ENCODE results near the gene SNX18.
"Not testable (repeated sequence)": the region's sequence is repeated elsewhere in the genome, so short reads cannot be mapped to it uniquely, and the experiment has no call there.

SNX18 gene

DNA sequence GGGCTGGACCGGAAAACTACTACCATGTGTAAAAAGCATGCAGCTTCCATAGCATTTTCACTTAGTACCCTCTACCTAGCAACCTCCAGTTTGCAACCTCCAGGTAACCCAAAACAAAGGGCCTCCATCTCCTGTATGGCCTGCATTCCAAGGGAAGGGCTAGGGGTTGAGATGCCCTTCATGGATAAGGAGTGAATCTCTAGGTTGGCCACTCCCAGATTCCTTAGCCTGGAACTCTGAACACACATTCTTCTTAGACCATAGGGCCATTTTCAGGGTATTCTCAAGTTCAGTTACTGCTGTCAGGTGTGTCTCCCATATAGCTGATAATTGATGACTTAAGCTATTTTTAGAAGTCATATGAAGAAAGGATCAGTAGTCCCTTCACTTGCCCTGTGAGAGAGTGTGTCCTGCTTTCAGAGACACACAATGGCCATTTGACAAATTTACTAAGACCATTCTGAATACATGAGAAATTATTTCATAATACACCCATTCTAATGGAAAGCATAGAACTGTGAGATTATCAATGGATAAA lies 39.5 kb upstream of the SNX18 start:
- POLR2A ChIA-PET: no interaction called here
- no peak for TF ChIP-seq CTCF (IDR thresholded peaks at IDR 0.05; ENCODE audit: insufficient read depth, low read length, missing control alignments)
- CTCF ChIA-PET: interaction anchor here (1.5 to 5.2 kb wide), 2 partner anchors 11 to 14 kb away, joined by 3 to 43 read pairs; no protein-coding TSS in a partner anchor
- DNase-seq (ENCODE audit: low read depth, low spot score): no peak
- H3K4me3 ChIP-seq (ENCODE audit: low read depth, low read length): no peak overlapping the region

DNA sequence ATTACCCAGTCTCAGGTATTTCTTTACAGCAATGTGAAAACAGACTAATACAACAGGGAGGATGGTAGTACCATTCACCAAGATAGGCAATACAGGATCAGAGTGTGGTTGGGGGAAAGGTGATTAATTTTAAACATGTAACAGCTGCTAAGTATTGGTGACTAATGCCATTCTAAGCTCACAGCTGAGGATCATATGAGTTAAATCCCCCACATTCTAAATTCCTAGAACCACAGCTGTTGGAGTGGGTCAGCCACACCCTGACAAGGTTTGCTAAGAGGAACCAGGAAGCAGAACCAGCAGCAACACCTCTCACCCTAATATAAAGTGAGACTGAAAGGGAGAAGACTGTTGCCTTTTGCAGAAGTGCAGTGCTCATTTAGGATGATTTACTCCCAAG lies 37.3 kb upstream of the SNX18 start:
- CTCF ChIA-PET: interaction anchor here (1.1 to 5.2 kb wide), 6 partner anchors 9 to 386 kb away, joined by 3 to 43 read pairs (median 6); no protein-coding TSS in a partner anchor
- H3K4me3 ChIP-seq (ENCODE audit: low read depth, low read length): no peak overlapping the region
- POLR2A ChIA-PET: no interaction called here
- TF ChIP-seq CTCF (IDR thresholded peaks at IDR 0.05; ENCODE audit: insufficient read depth, low read length, missing control alignments): no peak
- DNase-seq (ENCODE audit: low read depth, low spot score): no peak

DNA sequence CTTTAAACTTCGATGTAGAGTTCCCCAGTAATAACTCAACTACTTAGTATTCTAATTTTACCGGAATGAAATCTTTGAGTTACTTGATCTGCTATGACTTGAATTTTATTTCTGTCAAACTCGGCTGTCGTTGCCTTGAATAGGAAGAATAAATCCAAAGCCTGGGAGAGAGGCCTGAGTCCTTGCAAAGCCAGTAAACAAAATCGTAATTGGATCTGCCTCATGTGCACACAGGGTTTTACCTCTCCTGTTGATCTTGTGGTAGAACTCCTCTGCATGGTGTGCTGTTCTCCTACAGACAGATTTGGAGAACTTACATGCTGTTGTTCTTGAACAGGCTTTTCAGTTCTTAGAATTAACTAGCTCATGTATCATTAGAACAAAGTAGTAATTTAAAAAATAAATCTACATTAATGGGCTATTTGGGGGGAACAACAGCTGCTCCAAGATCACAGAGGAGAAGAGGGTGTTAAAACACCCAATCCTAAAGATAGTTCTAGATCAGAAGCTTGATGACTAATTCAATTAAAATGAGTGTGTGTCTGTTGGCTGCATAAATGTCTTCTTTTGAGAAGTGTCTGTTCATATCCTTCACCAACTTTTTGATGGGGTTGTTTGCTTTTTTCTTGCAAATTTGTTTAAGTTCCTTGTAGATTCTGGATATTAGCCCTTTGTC lies 33.2 kb upstream of the SNX18 start:
- no peak overlapping the region for H3K4me3 ChIP-seq (ENCODE audit: low read depth, low read length)
- ChIA-PET POLR2A (no interaction called here), CTCF (interaction anchor here (0.8 to 2.9 kb wide), 5 partner anchors 12 to 241 kb away, joined by 3 to 20 read pairs (median 4); no protein-coding TSS in a partner anchor)
- no peak for TF ChIP-seq CTCF (IDR thresholded peaks at IDR 0.05; ENCODE audit: insufficient read depth, low read length, missing control alignments)
- DNase-seq (ENCODE audit: low read depth, low spot score): no peak

- DNase-seq (ENCODE audit: low read depth, low spot score); POLR2A ChIA-PET; H3K4me3 ChIP-seq (ENCODE audit: low read depth, low read length): not testable (repeated sequence)
- CTCF ChIA-PET: interaction anchor here (2.9 kb wide), 1 partner anchor 242 kb away, joined by 20 read pairs; no protein-coding TSS in a partner anchor
These were observed 31.9 kb upstream of the SNX18 start for GRCh38 chr5:54485659-54486058.

GRCh38 chr5:54489648-54489979 lies 27.9 kb upstream of the SNX18 start:
- H3K4me3 ChIP-seq (ENCODE audit: low read depth, low read length); DNase-seq (ENCODE audit: low read depth, low spot score): not testable (repeated sequence)
- ChIA-PET CTCF (interaction anchor here (0.6 to 9.5 kb wide), 62 partner anchors 10 to 1352 kb away, joined by 3 to 250 read pairs (median 7); partner anchors contain the start of genes ARL15, HSPB3 and SNX18), POLR2A (interaction anchor here (1.0 to 2.1 kb wide), 2 partner anchors 178 to 179 kb away, joined by 3 to 7 read pairs; partner anchors contain the start of gene ARL15)

- POLR2A ChIA-PET: no interaction called here
- no peak for TF ChIP-seq CTCF (IDR thresholded peaks at IDR 0.05; ENCODE audit: insufficient read depth, low read length, missing control alignments)
- H3K4me3 ChIP-seq (ENCODE audit: low read depth, low read length): no peak overlapping the region
- CTCF ChIA-PET: interaction anchor here (0.6 to 9.5 kb wide), 14 partner anchors 10 to 414 kb away, joined by 3 to 250 read pairs (median 28); partner anchors contain the start of genes ARL15 and SNX18
- no peak for DNase-seq (ENCODE audit: low read depth, low spot score)
These were observed 26.2 kb upstream of the SNX18 start for GRCh38 chr5:54491326-54491725.

DNA sequence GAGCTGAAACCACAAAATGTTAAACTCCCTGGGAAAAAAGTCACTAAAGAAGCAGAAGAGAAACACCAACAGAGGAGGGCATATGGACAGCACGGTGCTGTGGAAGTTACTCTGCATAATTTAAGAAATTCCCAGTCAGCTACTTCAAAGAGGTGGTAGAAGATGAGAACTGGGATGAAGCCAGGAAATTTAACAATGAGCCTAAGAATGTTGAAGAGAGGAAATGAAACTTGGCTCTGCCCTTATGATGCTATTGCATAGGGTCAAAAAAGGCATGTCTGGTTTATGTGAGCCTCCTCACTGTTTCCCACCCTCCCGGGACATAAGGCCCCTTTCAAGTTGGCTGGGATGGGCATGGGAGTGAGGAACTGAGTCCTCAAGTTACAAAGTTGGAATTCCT lies 25.4 kb upstream of the SNX18 start:
- CTCF ChIA-PET: interaction anchor here (0.6 to 9.5 kb wide), 15 partner anchors 11 to 413 kb away, joined by 3 to 250 read pairs (median 6); partner anchors contain the start of gene ARL15
- POLR2A ChIA-PET: no interaction called here
- H3K4me3 ChIP-seq (ENCODE audit: low read depth, low read length): no peak overlapping the region
- TF ChIP-seq CTCF (IDR thresholded peaks at IDR 0.05; ENCODE audit: insufficient read depth, low read length, missing control alignments): no peak
- DNase-seq (ENCODE audit: low read depth, low spot score): no peak

All from AG04449 (cell line).